GF-D8 (cell line): Measurements from ENCODE around the gene FBXW2.
A peak's percentile ranks its signal among the peaks of the same experiment; 100 is the strongest.
"Not testable (repeated sequence)": the region's sequence is repeated elsewhere in the genome, so short reads cannot be mapped to it uniquely, and the experiment has no call there.

Experiments used
- DNase-seq: peaks from one replicate; lab custom pipeline; 2025; lab: John Stamatoyannopoulos, UW

The FBXW2 gene

GRCh38 chr9:120792898-120793765, at the start of gene FBXW2:
TSS of gene FBXW2 (minus strand) at chr9:120793416. CDS start at chr9:120788258, 5,158 bp downstream.
- DNase-seq: peak; percentile 64

DNA sequence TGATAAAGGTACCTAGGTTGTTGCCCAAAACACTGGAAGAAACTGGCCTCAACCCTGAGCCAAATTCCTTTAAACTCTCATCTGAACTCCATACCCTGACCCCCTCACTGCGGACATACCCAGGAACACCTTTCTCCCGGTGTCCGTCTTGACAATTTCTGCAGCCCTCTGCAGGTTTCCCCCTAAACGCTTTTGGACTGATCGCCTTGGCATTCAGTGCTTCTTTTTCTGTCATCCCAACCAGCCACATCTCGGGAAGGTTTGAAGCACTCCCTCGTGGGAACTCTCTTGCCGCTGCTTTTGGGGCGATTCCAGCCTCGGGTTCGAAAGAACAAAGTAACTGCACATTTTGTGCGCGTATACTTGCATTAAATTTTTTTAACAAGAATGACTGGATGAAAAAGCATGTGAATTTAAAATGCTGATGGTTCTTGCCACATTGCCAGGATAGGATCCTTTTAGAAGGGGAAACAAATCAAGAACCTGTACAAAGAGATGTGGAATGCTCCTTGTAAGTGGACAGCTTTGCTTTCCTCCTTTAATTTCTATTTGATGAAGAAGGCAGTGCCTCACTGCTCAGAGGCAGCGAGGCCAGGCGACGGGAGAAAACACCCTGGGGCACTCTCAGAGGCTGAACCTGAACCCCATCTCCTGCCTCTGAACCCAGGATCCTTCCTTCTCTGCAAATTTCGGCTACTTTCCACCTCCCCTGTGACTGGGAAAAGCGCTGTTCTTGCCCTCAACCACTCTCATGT, 48.9 kb upstream of the FBXW2 start:
- DNase-seq: no peak

DNA sequence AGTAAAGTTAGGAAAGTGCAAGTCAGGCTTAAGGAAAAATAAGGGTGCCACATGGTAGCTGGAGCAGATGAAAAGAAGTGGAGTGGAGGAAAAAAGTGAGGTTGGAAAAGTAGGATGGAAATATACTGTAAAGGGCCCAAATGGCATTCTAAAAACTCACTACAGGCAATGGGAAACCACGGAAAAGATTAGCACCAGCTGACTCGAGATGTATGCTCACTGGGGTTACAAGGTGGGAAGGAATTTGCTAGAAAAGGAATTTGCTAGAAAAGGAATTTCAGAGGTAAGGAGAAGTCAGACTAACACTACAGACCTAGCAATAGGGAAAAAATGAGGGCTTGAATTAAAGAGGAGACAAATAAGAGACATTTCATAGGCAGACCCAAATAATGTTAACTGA, 45.9 kb upstream of the FBXW2 start:
- DNase-seq: no peak

- no peak for DNase-seq
Measured at GRCh38 chr9:120837921-120838320, 44.7 kb upstream of the FBXW2 start.

DNA sequence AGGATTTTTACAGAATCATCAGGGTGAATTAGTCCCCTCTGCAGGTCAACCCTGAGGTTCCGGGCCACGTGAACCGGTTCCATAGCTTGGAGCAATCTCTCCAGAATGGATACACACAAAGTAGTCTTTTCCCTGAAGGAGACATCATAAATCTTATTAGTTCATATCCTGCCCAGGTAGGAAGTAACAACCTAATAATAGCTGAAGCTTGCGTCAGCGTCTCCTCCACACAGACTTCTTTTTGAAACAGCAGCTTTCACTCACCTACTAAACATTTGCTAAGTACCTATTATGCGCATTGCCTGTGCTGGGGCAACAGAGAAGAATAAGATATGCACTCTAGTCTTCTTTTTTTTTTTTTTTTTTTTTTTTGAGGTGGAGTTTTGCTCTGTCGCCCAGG, 40.1 kb upstream of the FBXW2 start:
- DNase-seq: no peak

DNA sequence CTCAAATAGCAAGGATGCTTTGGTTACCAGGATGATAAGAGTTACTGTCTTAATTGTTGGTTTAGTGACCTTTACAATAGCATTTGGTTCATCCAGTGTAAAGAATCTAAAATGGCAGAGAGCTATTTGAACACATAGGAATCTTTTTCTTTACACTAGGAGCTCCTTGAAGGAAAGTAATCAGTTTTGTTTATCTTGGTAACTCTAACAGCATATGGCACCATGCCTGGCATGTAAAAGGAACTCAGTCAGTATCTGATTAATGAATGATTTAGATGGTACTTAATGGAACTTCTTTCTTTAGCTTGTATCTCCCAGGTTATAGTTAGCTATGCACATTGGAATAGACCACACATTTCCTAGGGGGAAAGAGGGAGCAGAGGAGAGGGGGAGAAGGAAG, 39.6 kb upstream of the FBXW2 start:
- DNase-seq: no peak

GRCh38 chr9:120830865-120831264, 37.6 kb upstream of the FBXW2 start:
- no peak for DNase-seq

GRCh38 chr9:120830151-120830550, 36.9 kb upstream of the FBXW2 start:
- DNase-seq: no peak

- DNase-seq: no peak
Measured at GRCh38 chr9:120829650-120830049, 36.4 kb upstream of the FBXW2 start.

- no peak for DNase-seq
Measured at GRCh38 chr9:120820095-120820494, 26.9 kb upstream of the FBXW2 start.

GRCh38 chr9:120818595-120818994, 25.4 kb upstream of the FBXW2 start:
- DNase-seq: no peak

GRCh38 chr9:120815075-120815474, 21.9 kb upstream of the FBXW2 start:
- no peak for DNase-seq

DNA sequence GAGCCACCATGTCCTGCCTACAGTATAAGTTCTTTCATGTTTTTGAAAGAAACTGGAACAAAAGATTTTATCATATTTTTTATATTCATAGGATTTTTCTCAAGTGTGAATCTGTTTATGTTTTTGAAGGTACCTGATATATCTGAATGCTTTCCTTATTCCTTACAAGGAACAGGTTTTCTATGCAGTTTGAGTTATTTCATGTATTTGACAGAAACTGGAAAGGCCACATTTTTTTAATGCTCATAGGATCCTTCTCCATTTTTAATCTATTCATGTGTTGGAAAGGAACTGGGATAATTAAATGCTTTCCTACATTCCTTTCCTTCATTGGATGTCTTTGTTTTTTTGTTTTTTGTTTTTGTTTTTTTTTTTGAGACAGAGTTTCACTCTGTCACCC, 15.7 kb upstream of the FBXW2 start:
- DNase-seq: no peak

- no peak for DNase-seq
Measured at GRCh38 chr9:120807607-120808379, 14.6 kb upstream of the FBXW2 start.

- DNase-seq: not testable (repeated sequence)
Measured at GRCh38 chr9:120804784-120805363, 11.7 kb upstream of the FBXW2 start.

- DNase-seq: no peak
Measured at GRCh38 chr9:120801441-120801840, 8.2 kb upstream of the FBXW2 start.

DNA sequence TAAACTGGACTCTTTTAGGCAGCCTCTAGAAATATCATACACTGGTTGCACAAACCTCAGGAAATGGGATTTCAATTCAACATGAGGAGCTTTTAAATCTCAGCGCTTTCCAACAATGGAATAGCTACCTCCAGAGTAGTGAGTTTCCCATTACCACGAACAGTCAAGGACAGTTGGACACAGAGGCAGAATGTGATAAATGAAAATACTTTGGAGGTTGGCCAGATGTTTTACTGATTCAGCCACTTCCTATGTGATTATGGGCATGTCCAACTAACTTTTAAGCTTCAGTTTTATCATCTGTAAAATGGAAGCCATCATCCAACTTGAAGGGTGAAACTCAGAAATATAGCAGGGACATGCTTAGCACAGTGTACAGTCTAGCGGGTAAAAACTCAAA, 2.1 kb downstream of the FBXW2 start:
- DNase-seq: no peak

DNA sequence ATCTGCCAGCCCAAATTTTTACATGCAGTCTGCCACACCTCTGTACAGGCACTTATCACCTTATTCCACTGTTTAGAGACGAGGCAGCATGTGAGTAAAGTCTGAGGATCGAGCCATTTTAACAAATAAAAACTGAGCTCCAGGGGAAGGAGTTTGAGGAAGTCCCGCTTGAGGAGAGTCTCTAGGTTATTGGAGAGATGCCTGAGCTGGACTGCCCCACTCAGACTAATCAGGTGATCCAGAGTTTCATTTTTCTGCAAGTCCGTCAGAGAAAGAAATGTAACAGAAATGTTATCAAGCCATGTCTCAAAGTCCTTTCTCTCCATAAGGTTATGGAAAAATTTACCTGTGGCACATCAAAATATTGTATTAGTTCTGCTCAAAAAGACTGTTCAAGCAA, 5.3 kb downstream of the FBXW2 start:
- no peak for DNase-seq

GRCh38 chr9:120783602-120784047, 9.6 kb downstream of the FBXW2 start:
- peak; percentile 71 for DNase-seq

- DNase-seq: no peak
Measured at GRCh38 chr9:120781236-120781635, 12.0 kb downstream of the FBXW2 start.

GRCh38 chr9:120780367-120780766, 12.8 kb downstream of the FBXW2 start:
- no peak for DNase-seq

- no peak for DNase-seq
Measured at GRCh38 chr9:120779227-120779626, 14.0 kb downstream of the FBXW2 start.
